G401 (cell line): ENCODE results near the gene SND1. TPM values are rescaled to one million over a fixed set of nuclear protein-coding genes. Genes with fewer than 3 reads are reported as not detected.
A peak's percentile ranks its signal among the peaks of the same experiment; 100 is the strongest.

ENCODE experiments used
- DNase-seq: peaks from one replicate; pipeline ENCODE4 v3.0.0-alpha.2; 2015; ENCODE audit warnings: low spot score
- in situ Hi-C: cut with HindIII; loops from 2 replicates; pipeline ENCODE4 v1.10.0; 2016; ENCODE audit warnings: low sequenced_read_pairs, mixed read lengths
- total RNA-seq: library from RNA; depleted of rRNA; stranded (reverse); fragments of >200 nt; shearing (Covaris generic); gene quantifications from 2 replicates; pipeline ENCODE4 v1.2.3, GENCODE V29; 2014

SND1 gene
- total RNA-seq, 1 experiment from 2014 or later, result 98.0 TPM

DNA sequence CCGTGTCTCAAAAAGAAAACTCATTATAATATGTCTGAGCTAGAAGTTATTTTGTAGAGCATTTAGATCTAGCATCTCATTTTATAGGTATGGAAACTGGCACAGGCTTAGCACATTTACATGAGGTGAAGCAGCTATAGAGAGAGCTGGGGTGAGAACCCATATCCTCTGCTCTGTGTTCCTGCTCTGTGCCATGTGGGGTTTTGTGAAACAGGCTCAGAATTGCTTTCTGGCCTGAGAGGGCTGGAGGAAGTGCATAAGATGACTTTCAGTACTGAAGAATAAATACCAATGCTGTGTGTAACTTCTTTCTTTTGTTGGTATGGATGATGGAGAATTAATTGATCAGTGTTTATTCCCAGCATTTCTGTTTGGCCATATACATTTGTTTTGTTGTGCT is 220.1 kb downstream of the SND1 start:
- no peak for DNase-seq
- in situ Hi-C loops, result no loop called here

DNA sequence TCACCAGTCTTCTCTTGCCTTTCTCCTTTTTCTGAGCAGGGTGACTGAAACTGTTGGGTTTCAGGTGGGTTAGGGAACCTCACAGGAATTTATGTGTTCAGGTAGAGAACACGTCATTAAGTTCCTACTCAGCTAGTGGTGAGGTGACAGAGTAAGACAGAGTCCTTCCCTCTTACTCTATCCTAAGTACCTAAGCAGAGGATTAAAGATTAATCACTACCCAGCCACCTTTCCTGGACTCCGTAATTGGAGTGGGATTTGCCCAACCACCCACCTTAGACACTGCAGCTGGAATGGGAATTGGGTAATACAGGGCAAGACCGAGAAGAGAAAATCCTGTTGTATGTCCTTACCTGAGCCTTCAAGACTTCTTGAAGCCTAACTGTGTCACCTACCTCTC is 221.2 kb downstream of the SND1 start:
- no peak for DNase-seq
- in situ Hi-C loops, result no loop called here

DNA sequence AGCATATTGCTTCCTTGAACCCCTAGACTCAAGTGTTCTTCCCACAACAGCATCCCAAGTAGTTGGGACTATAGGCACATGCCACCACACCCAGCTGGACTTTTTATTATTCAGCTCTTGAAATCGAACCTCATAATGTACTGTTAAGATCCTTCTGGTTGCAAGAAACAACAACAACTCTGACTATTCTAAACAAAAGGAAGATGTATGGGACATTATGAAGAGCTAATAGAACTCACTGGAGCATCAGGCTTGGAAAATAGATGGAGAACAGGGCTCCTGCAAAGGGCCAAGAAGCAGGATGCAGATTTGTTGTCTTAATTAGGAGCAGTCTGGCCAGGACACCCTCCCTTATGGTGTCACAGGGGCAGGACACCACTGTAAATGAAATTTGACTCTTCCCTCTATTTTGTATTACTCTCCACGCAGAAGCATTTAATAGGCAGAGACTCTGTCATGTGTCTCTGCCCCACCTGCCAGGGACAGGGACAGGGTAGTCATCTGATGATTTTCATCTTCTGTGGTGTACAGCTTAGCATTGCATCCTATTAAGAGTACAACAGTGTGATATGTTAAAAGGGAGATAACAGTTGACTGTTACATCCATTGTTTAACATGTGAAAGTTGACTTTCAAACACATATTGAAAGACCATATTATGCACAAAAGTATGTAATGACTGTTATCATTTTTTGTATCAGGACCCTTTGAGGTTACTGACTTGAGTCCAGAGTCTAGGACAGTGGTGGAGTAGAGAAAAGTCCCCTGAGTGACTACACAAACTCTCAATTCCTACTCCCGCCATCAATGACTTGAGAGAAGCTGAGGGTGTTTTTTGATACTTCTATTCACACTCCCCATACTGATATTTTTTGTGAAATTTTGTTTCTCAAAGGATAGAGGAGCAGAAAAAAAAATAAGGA is 222.0 kb downstream of the SND1 start:
- in situ Hi-C loops, result no loop called here
- DNase-seq, result no peak

DNA sequence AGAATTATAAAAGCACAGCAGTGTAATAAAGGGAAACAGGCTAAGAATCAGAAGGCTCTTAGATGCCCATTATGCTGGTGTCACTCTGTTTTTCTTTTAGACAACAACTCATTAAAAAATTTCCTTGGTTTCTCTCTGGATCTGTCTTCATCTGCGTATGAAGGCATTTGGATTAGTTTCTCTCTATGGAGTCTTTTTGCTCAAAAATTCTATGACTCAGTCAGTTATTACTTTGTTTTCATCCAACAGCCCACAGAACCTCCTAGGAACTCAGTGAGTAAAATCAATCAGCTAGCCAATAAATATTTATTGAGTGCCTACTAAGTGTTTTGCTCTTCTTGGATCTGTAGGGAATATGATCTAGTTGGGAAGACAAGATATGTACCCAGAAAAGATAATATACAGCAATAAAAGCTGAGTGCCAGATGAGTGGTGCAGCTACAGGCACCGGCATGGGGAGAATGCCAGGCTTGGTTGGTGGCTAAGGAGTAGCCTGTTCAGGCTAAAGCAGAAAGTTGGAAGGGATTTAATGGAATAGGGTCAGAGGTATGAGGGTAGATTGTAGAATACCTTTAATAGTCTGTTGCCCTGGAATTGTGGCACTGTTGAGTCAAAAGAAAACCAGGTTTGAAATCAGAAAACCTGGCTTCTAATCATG is 223.1 kb downstream of the SND1 start:
- peak; percentile 55 for DNase-seq
- in situ Hi-C loops, result no loop called here

DNA sequence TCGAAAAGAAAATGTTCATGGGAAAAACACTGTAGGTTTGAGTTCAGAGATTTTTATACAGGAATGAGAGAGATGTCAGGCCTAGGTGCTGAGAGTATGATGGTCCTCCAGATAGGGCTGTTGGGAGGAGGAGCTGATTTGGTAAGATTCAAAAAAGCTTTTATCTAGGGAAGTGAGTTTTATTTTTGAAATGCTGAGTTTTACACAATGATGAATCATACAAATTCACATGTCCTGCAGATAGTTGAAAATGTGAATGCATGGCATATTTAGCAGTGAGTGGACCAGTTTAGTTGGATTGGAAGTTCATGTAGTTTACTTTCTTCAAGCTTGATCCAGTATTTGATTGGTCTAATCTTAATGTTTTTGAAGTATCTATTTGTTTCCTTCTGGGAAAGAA is 224.4 kb downstream of the SND1 start:
- in situ Hi-C loops, result no loop called here
- no peak for DNase-seq

DNA sequence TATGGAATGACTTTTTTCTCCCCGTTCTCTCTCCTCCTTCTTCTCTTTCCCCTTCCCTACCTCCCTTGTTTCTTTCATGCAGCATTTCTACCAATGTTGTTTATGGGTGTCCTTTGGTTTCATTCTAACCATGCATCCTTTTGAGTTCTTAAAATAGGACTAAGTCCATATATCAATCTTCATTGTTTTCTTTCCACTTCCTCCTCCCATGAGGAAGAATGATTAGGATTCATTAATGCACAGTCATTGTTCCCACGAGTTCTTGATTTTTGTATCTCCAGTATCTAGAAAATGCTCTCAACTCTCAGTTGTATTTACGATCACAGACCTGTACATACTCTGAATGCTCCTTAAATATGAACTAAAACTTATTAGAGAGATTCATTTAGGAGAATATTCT is 226.0 kb downstream of the SND1 start:
- in situ Hi-C loops, result no loop called here

DNA sequence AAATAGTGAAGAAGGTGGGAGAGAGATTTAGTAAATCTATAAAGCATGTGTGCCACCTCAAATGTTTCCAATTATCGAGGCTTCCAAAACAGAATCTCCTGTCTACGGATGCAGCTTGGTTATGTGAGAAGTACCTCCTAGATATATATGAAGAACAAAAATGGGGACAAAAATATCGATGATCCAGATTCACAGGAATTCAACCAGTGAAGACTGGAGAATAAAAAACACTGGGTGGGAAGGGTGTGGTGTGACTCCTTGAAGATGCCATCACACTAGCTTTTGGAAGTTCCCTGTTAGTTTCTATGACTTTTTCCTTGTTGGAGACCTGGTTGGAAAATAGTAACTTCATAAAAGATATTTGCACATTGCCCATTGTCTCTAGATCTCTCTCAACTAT is 226.8 kb downstream of the SND1 start:
- in situ Hi-C loops, result no loop called here

More for the DNA sequence above, 226.0 kb downstream of the SND1 start:
- DNase-seq, result no peak

DNA sequence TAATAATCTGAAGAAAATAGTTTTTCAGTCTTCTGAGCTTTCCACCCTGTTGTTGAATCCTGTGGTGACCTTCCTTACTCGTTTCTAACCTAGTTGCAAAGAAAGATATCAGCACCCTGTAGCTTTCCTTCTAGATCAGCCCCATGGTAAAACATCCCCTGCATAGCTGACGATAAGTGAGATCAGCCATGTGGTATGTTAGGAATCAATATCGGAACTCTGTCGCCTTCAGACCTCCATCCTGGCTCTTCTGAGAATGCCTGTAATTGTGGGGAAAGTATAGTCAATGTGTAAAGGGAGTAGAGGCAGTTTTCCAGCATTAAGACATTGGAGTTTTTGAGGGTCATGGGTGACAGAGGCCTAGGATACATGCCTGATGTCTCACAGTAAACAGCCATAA is 227.4 kb downstream of the SND1 start:
- no peak for DNase-seq
- in situ Hi-C loops, result no loop called here

More for the DNA sequence above, 226.8 kb downstream of the SND1 start:
- DNase-seq, result no peak

DNA sequence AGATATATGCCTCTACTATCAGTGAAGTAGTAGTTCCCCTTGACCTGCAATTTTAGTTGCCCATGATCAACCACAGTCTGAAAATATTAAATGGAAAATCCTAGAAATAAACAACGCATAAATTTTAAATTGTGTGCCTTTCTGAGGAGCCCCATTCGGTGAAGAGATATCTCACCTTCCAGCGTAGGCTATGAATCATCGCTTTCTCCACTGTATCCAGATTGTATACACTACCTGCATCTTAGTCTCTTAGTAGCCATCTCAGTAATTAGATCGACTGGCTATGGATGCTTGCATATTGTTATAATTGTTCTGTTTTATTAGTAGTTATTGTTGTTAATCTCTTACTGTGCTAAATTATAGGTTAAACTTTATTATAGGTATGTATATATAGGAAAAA is 227.9 kb downstream of the SND1 start:
- no peak for DNase-seq
- in situ Hi-C loops, result no loop called here

DNA sequence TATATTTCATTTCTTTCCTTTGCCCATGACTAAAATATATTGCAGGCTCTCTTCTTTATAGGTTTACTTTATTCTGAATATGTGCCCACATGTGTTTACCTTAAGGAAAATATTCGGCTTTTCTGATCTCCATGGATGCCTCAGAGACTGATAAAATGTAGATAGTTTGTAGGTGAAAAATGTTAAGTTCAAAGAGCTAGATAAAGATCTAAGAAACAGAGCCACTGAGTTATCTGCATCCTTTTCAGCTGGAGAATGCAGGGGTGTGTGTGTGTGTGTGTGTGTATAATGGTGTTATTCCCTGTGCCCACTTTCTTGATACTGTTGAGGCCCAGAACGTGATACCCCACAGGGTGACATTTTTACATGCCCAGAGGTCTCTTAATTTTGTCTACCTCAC is 228.5 kb downstream of the SND1 start:
- no peak for DNase-seq
- in situ Hi-C loops, result no loop called here

DNA sequence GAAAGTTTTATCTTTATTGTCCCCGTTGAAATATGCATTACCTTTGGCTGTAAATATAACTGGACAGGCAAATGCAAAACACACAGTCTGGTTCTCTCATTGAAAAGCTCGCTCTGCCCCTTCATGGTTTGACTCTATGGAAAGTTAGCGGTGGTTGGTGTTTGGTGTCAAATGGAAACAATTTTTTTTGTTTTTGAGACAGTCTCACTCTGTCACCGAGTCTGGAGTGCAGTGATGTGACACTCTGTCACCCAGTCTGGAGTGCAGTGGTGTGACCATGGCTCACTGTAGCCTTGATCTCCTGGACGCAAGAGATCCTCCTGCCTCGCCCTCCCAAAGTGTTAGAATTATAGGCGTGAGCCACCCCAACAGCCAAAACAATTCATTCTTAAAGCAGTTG is 229.6 kb downstream of the SND1 start:
- in situ Hi-C loops, result no loop called here
- DNase-seq, result no peak

DNA sequence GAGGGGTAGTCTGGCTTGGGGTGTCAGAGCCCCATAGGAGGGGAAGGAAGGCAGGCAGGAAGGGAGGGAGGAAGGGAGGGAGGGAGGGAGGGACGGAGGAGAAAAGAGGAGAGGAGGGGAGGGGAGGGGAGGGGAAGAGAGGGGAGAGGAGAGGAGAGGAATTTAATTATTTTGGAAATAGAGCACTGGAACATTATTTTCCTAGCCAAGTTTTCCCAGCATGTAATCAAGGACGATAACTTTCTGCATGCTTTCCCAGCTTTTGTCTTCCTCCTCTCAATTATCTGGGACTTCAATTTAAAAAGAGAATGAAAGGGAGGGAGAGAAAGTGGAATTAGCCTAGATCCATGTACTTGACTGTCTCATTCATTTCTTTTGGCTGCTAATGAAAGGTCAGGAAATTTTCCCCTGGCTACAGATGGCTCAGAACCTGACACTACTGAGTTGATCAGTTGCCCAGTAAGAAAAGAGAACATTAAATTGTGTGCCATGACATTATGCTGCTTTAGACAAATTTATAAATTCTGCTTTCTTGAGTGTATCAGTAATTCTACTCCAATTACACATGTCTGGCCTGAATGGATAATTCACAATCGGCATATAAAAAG is 230.4 kb downstream of the SND1 start:
- peak; percentile 94 for DNase-seq
- in situ Hi-C loops, result no loop called here

DNA sequence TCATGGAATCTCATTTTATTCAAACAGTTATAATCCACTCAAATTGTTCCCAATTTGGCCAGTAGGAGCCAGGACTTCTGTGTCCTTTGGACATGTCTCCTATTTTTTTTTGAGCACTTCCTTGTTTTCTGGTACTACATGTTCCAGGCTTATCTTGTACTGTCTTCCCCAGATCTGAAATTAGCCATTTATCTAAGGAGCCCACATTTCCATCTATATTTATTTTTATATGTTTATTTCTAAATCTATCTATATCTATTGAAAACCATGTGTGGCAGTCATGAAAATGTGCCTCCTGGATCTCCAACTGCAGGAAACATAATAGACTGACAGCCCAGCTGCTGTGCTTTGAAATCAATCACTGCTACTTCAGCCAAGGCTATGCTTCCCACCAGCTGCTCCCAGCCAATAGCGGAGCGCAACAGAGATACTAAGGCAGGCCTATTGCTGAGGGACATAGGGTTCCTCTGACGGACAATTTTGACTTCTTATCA is 232.1 kb downstream of the SND1 start:
- in situ Hi-C loops, result no loop called here
- DNase-seq, result no peak

DNA sequence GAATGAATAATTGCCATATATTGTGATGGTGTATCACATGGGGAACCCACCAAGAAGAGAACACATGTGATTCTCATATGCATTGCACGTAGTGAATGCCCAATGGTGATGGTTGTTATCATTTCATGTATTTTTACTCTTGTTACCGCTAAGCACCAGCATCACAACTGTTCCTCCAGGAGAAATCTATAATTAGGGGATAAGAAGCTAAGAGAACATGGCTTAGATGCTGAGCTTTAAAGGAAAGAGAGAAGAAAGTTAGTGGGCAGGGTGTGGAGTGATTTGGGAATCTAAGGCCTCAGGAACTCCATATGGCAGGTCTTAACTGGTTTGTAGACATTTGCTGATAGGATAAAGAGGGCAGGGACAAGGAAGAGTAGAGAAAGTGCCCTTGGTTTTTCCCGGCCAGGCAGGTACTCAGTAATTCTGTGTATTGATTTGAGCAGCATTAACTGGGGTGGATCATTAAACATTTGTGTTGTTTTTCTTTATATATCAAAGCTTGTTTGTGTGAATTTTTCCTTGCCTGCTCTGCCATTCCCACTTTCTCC is 233.3 kb downstream of the SND1 start:
- in situ Hi-C loops, result no loop called here
- DNase-seq, result no peak

DNA sequence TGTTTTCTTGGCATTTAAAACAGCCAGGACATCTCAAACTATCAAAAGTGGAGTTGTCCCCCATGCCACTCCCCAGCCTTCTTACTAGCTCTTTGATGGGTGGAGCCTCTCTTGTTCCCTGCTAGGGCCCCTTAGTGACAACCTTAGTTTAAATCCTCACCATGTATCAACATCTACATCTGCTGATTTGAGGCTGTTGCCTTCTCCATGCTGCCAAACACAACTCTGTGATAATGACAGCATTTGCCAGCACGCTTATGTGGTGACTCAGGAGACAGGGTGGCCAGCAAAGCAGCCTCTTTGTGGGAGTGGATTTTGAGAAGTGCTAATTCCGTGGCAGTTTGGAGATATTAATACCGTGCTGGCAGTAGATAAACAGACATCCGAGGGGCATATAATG is 233.8 kb downstream of the SND1 start:
- DNase-seq, result peak; percentile 66
- in situ Hi-C loops, result no loop called here

DNA sequence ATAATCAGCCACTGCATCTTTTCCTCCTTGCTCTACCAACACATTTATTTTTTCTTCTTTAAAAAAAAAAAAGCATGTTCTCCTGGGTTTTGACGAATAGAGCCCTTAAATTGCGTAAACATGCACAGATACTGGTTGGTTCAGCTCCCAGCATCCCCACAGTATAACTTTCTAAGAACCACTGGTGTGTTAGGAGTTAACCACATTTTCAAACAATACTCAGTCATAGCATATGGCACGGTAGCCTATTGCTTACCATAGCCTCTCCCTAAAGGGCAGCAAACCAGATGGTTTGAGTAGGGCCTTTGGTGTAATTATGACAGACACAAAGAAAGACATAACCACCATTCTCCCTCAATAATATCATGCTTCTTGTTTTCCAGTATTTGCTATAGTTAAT is 234.3 kb downstream of the SND1 start:
- in situ Hi-C loops, result no loop called here
- DNase-seq, result peak; percentile 64

DNA sequence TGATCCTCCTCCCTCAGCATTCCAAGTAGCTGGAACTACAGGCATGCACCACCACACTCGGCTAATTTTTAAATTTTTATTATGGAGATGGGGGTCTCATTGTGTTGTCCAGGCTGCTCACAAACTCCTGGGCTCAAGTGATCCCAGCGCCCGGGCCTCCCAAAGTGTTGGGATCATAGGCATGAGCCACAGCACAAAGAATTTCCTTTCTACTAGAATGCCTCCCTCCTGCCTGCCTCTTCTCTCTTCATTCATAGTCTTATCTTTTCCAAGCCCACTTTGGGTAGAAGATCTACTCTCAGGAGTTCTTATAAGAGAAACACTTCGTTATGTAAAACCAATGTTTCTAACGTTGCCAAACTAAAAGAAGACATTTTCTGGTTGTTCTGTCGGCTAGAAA is 235.1 kb downstream of the SND1 start:
- no peak for DNase-seq
- in situ Hi-C loops, result no loop called here

DNA sequence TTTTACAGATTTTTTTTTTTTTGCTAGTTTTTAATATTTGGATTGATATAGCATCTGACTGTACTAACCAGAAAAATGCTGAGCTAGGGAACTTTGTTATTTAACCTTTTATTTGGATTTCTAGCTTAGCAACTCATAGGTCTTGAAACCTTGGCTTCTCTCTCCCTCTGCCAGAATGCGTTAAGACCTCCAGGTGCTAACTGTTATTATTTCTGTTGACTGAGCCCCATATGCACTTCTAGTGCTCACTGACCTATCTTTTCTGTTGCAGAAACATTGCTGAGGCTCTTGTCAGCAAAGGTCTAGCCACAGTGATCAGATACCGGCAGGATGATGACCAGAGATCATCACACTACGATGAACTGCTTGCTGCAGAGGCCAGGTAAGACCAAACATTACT is 235.6 kb downstream of the SND1 start:
- in situ Hi-C loops, result no loop called here

DNA sequence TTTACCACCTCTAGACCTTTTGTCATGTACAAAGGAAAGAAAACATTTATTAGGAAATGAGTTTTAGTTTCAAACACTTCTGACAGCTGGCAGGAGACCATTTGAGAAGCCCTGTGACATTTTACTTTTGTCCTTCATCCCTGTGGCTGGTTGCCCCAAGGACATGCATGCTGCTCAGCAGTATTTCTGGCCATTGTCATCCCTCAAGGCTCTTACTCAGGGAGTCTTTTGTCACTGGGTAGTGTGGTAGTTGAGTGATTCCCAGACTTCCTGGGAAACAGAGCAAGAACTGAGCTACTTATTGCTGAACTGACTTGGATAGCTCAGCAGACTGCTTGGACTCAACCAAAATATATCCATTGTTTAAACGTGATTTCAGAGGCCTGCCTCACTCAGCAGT is 236.4 kb downstream of the SND1 start:
- peak; percentile 59 for DNase-seq
- in situ Hi-C loops, result no loop called here

More for the DNA sequence above, 235.6 kb downstream of the SND1 start:
- peak; percentile 91 for DNase-seq

DNA sequence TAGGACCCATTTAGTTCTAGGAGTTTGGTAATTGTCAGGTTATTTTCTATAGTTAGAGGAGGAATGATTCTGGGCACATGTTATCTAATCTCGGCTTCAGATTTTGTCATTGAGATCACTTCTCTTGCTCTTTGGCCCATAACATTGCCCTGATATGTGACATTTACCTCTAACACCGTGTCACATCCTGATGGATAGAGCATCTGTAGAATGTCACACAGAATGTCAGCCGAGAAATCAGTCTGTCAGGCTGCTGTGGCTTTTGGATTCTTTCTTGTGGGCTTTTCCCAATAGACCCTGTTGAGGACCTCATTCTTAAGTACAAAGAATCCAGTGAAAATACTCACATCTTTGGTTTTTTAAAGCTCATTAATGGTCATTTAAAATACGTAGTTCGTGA is 236.8 kb downstream of the SND1 start:
- in situ Hi-C loops, result no loop called here
- DNase-seq, result no peak
